ENCODE results near the gene SDHA. TPM values are rescaled to one million over a fixed set of nuclear protein-coding genes. Genes with fewer than 3 reads are reported as not detected.
"Not testable (repeated sequence)": the region's sequence is repeated elsewhere in the genome, so short reads cannot be mapped to it uniquely, and the experiment has no call there.

The SDHA gene
- total RNA-seq, 2 experiments from 2014 or later = 167 to 172 TPM

DNA sequence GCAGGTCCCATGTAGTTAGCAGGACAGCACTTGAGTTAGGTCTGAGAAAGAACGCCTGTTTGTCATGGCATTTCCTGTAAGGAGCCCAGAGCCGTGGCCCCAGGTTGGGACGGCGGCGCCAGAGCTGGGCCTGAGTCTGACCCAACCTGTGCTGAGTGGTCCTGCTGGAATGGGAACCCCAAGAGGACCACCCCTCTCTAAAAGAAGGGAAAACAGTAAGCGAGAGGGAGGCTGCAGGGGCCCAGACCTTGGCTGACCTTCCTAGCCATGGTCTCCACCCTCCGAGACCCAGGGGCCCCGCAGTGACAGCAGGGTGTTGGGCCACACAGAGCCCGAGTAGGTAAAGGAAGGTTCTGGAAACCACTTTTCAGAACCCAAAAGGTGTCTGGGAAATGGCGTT is 28.6 kb upstream of the SDHA start:
- DNase-seq (peak; percentile 24), ATAC-seq (ENCODE audit: low read depth) (no peak)
- POLR2A ChIA-PET = no interaction called here
- H3K4me3 Mint-ChIP-seq = no peak overlapping the region
- H3K27ac Mint-ChIP-seq = no peak overlapping the region
- H3K9me3 Mint-ChIP-seq = no peaks in the 10 kb centered on the region
- H3K36me3 Mint-ChIP-seq = no peaks in the 10 kb centered on the region
- H3K27me3 Mint-ChIP-seq = no peaks in the 10 kb centered on the region
- peaks cover 8% of the 10 kb centered on the region for H3K4me1 Mint-ChIP-seq

DNA sequence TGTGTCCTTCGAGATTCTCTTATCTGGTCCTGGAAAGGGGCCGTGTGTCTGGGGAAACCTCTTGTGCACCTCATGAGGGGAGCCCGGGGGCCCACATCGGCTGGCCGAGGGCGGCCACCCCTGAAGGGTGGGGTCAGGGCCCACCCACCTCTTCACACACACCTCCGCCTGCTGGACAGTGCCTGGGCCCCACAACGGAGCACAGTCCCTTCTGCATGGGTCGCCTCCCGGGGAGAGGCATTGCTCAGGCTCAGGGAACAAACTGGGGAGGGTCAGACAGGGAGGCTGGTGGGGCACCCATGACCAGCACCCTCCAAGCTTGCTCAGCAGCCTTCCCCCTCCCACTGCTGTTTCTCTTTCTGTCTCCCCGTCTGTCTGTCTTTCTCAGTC is 28.1 kb upstream of the SDHA start:
- Mint-ChIP-seq H3K4me1 (peaks cover 8% of the 10 kb centered on the region), H3K4me3 (no peak overlapping the region), H3K27me3 (no peaks in the 10 kb centered on the region), H3K27ac (no peak overlapping the region), H3K9me3 (no peaks in the 10 kb centered on the region), H3K36me3 (no peaks in the 10 kb centered on the region)
- ATAC-seq (ENCODE audit: low read depth) = no peak
- POLR2A ChIA-PET = interaction anchor here (1.9 kb wide), 1 partner anchor 81 kb away, joined by 8 read pairs; the partner anchor contains the start of gene PDCD6
- peak; percentile 24 for DNase-seq

DNA sequence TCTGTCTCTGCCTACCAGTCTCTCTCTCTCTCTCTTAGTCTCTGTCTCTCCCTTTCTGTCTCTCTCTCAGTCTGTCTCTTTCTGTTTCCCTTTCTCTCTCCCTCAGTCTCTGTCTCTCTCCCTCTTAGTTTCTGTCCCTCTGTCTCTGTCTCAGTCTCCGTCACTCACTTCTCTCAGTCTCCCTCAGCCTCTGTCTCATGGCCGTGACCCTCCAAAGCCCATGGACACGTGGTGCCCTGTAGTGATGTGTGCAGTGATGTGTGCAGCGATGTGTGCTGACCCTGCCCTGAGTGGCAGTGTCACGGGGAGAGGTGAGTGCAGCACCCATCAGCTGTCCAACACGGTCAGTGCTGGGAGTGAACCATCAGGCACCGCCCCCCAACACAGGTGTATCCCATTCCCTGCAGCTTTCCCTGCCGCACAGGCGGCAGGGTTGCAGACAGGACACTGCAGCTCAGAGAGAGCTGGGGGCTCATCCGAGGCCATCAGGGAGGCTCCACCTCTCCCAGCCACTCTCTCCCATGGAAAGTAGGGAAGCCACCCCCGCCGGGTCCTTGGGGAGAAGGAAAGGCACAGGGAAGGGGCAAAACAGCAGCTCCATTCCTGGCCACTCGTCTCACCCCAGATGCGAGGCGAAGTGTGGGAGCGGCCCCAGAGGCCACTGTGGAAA is 27.6 kb upstream of the SDHA start:
- no peaks in the 10 kb centered on the region for H3K9me3 Mint-ChIP-seq
- DNase-seq = peak; percentile 20
- peak overlapping the region; percentile 2 for H3K27ac Mint-ChIP-seq
- no peaks in the 10 kb centered on the region for H3K27me3 Mint-ChIP-seq
- POLR2A ChIA-PET = interaction anchor here (0.7 to 1.9 kb wide), 3 partner anchors 28 to 81 kb away, joined by 3 to 8 read pairs (median 6); partner anchors contain the start of genes CCDC127, PDCD6 and SDHA
- no peak for ATAC-seq (ENCODE audit: low read depth)
- peaks cover 8% of the 10 kb centered on the region for H3K4me1 Mint-ChIP-seq
- H3K4me3 Mint-ChIP-seq = no peak overlapping the region
- H3K36me3 Mint-ChIP-seq = no peaks in the 10 kb centered on the region

DNA sequence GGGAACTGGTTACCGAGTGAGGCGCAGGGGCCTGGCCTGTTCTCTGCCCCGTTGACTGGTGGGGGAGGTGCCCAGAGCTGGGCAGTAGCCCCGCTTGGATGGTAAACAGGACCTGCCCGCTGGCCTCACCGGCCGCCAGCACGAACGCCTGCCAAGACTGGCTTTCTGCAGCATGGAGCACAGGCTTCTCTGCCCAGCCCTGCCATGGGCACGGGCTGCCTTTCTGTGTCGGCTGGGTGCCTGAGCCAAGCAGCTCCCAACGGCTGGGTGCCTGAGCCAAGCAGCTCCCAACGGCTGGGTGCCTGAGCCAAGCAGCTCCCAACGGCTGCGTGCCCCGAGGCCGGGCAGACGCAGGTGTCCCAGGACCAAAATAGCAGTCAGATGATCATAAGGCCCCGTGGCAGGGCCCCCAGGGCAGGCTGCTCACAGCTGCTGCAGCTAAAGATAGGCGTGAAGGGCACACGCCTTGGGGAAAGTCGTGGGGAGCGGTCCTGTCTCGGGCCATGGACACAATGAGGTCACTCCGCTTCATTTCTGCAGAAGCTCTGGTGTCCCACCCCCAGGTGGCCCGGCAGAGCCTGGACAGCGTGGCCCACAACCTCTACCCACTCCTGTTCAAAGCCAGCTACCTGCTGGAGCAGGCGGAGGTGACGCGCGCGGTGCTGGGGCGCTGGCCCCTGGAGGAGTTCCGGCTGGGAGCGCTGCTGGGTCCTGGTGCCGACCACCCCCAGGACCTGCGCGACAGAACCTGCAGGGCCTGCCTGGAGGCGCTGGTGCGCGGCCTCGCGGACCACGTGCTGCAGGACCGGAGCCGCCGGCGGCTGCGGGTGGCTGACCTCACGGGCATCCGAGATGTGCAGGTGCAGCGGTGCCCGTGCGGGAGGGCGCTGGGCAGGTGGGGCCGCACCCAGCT is 26.8 kb upstream of the SDHA start, which contains the start of gene LRRC14B:
Gene LRRC14B, plus strand, starts transcription at position 460 of the 913 bp plus-strand sequence. Its CDS starts 44 bp downstream, at position 504.
- DNase-seq (peak; percentile 54), ATAC-seq (ENCODE audit: low read depth) (peak; percentile 48)
- Mint-ChIP-seq H3K4me1 (peaks cover 8% of the 10 kb centered on the region), H3K27me3 (no peaks in the 10 kb centered on the region), H3K9me3 (no peaks in the 10 kb centered on the region), H3K27ac (peak within 1 kb of the TSS; percentile 2), H3K4me3 (peak within 1 kb of the TSS; percentile 13), H3K36me3 (no peaks in the 10 kb centered on the region)
- POLR2A ChIA-PET = interaction anchor here (0.7 to 1.9 kb wide), 3 partner anchors 27 to 80 kb away, joined by 3 to 8 read pairs (median 6); partner anchors contain the start of genes CCDC127, PDCD6 and SDHA

DNA sequence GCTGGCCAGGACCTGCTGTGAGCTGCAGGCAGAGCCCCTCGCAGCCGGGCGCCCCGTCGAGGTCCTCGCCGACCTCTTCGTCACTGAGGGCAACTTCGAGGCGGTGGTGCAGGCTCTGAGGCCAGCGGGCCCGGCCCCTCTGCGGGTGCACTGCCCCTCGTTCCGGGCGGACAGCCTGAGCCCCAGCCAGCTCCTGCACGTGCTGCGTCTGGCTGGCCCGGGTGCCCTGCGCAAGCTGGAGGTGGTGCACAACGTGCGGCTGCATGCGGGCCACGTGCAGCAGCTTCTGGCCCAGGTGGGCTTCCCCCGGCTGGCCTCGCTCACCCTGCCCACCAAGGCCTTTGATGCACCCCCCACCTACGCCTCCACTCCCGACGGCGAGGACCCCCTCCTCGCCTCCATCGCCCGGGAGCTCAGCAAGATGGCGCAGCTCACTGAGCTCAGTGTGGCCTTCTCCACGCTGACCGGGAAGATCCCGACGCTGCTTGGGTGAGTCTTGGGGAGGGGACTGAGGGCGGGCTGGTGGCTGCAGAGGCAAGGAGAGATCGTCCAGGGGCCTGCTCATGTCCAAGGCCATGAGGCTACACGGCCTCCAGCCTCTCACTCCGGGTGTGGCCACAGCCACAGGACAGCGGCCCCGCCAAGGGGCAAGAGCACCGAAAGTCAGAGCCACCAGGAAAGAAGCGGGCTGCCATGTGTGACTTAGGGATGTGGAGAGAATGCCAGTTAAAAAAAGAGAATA is 26.0 kb upstream of the SDHA start:
- Mint-ChIP-seq H3K27ac (no peak overlapping the region), H3K4me3 (no peak overlapping the region), H3K36me3 (no peaks in the 10 kb centered on the region), H3K27me3 (no peaks in the 10 kb centered on the region), H3K4me1 (peaks cover 8% of the 10 kb centered on the region), H3K9me3 (no peaks in the 10 kb centered on the region)
- ATAC-seq (ENCODE audit: low read depth) = no peak
- DNase-seq = no peak
- POLR2A ChIA-PET = interaction anchor here (1.9 kb wide), 1 partner anchor 79 kb away, joined by 8 read pairs; the partner anchor contains the start of gene PDCD6

DNA sequence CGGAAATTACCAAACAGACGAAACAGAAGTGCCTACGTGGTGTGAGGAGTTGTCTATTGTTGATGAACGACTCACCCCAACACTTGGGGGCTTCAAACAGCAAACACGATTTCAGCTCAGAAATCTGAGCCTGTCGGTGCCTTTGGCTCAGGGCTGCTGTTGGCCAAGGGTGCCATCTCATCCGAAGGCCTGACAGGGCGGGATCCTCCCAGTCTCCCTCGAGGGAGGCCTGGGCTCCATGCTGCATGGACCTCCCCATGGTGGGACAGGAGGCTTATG is 25.5 kb upstream of the SDHA start:
- DNase-seq (no peak), ATAC-seq (ENCODE audit: low read depth) (no peak)
- POLR2A ChIA-PET = no interaction called here
- Mint-ChIP-seq H3K27me3 (no peaks in the 10 kb centered on the region), H3K9me3 (no peaks in the 10 kb centered on the region), H3K27ac (no peak overlapping the region), H3K4me3 (no peak overlapping the region), H3K4me1 (peaks cover 8% of the 10 kb centered on the region), H3K36me3 (no peaks in the 10 kb centered on the region)

DNA sequence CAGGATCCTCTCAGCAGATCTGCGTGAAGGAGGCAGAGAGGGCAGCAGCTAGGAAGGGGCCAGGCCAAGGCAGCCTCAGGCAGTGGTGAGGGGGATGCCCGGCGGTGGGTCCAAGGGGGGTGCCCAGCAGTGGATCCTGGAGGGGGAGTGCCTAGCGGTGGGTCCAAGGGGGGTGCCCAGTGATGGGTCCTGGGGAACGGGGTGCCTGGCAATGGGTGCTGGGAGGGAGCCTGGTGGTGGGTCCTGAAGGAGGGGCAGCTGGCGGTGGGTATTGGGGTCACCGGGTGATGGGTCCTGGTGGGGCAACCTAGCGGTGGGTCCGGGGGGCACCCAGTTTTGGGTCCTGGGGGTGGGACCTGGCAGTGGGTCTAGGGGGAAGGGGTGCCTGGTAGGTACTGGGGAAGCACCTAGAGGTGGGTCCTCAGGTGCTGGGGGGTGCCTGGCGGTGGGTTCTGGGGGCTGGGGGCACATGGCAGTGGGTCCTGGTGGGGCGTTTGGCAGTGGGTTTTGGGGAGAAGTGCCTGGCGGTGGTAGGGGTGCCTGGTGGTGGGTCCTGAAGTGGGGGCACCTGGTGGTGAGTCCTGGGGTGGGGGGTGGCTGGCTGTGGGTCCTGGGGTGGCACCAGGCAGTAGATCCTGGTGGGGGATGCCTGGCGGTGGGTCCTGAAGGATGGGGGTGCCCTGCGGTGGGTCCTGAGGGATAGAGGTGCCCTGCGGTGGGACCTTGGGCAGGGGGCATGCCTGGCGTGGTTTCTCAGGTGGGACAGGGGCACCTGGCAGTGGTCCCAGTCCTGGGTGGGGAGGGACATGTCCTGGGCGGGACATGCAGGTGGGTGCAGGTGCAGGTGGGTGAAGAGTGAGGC is 24.9 kb upstream of the SDHA start:
- no peak for DNase-seq
- Mint-ChIP-seq H3K4me3 (no peak overlapping the region), H3K36me3 (no peaks in the 10 kb centered on the region), H3K4me1 (peaks cover 7% of the 10 kb centered on the region), H3K27ac (no peak overlapping the region), H3K9me3 (no peaks in the 10 kb centered on the region), H3K27me3 (no peaks in the 10 kb centered on the region)
- ATAC-seq (ENCODE audit: low read depth) = no peak
- POLR2A ChIA-PET = no interaction called here

DNA sequence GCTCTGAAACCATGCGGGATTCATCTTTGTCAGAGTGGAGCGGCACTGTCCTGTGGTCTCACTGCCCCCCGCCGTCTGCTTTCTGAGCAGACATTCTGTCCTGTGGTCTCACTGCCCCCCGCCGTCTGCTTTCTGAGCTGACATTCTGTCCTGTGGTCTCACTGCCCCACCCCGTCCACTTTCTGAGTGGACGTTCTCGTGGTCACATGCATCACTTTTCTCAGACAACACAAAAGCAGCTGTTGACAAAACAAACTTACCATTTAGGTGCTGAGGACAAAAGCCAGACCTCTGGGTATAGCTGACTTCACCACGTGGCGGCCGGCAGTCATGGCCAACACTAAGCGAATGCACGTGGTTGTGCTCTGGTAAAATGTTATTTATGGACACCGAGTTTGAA is 24.0 kb upstream of the SDHA start:
- ATAC-seq (ENCODE audit: low read depth) = no peak
- Mint-ChIP-seq H3K9me3 (no peaks in the 10 kb centered on the region), H3K4me3 (no peak overlapping the region), H3K27me3 (no peaks in the 10 kb centered on the region), H3K27ac (no peak overlapping the region), H3K4me1 (peaks cover 2% of the 10 kb centered on the region), H3K36me3 (no peaks in the 10 kb centered on the region)
- POLR2A ChIA-PET = interaction anchor here (1.7 kb wide), 1 partner anchor 24 kb away, joined by 4 read pairs; the partner anchor contains the start of genes CCDC127 and SDHA
- no peak for DNase-seq

DNA sequence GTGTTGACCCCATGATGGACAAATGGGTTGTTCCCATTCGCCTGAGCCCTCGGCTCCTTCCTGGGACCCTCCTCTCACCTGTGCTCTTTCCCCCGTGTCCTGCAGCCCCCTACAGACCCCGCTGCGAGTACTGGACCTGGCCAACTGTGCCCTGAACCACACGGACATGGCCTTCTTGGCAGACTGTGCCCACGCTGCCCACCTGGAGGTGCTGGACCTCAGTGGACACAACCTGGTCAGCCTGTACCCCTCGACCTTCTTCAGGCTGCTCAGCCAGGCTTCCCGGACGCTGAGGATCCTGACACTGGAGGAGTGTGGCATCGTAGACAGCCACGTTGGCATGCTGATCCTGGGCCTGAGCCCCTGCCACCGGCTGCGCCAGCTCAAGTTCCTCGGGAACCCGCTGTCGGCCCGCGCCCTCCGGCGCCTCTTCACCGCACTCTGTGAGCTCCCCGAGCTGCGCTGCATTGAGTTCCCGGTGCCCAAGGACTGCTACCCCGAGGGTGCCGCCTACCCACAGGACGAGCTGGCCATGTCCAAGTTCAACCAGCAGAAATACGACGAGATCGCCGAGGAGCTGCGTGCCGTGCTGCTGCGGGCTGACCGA is 23.4 kb upstream of the SDHA start:
- H3K27me3 Mint-ChIP-seq = no peaks in the 10 kb centered on the region
- ATAC-seq (ENCODE audit: low read depth) (no peak), DNase-seq (no peak)
- H3K36me3 Mint-ChIP-seq = no peaks in the 10 kb centered on the region
- no peak overlapping the region for H3K27ac Mint-ChIP-seq
- peaks cover 2% of the 10 kb centered on the region for H3K4me1 Mint-ChIP-seq
- no peaks in the 10 kb centered on the region for H3K9me3 Mint-ChIP-seq
- POLR2A ChIA-PET = interaction anchor here (1.7 kb wide), 1 partner anchor 24 kb away, joined by 4 read pairs; the partner anchor contains the start of genes CCDC127 and SDHA
- H3K4me3 Mint-ChIP-seq = no peak overlapping the region

DNA sequence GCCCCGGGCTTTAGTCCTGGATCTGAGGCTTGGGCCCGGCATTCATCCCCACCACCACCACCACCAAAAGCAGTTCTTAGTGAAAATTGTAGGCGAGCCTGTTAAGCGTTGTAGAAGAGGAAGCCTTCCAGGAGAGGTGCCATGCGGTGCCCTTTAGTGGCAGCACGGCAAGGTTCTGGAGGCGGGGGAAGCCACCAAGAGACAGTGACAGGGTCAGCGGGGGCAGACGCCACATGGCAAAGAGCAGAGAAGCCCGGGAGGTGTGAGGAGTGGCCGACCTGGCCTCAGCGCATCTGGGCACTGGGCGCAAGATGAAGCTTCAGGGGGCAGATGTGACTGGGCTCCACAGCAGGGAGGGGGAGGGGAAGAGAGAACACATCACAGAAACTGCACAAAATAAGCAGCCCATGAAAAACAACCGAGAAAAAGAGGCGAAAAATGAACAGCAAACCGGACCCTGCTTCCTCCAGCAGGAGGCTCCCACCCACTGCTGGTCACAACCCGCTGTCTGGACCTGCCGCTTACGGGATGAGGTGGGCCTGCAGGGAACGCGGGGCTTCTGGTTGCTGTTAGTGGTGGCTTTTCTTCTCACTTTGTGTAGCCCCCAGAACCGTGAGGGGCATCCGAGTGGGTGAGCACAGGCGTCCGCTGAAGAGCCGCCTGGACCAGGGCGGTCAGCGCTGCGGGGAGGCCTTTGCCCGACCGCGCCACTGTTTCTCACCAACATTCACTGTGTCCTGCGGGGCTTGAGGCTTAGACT is 22.5 kb upstream of the SDHA start:
- Mint-ChIP-seq H3K9me3 (no peaks in the 10 kb centered on the region), H3K4me1 (no peaks in the 10 kb centered on the region), H3K4me3 (no peak overlapping the region), H3K27me3 (no peaks in the 10 kb centered on the region), H3K36me3 (no peaks in the 10 kb centered on the region), H3K27ac (no peak overlapping the region)
- POLR2A ChIA-PET = interaction anchor here (1.7 kb wide), 1 partner anchor 23 kb away, joined by 4 read pairs; the partner anchor contains the start of genes CCDC127 and SDHA
- ATAC-seq (ENCODE audit: low read depth) (no peak), DNase-seq (no peak)

DNA sequence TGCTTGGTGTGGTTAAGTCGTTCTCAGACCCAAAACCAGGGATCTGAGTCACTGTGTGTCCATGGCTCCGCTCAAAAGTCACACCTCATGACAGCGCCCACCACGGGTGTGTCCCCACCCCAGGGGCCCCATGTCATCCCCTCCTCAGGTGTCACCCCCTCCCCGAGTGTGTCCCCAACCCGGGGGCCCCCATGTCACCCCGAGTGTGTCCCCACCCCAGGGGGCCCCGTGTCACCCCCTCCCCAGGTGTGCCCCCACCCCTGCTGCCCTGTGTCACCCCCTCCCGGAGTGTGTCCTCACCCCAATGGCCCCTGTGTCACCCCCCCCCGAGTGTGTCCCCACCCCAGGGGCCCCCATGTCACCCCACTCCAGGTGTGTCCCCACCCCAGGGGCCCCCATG is 21.8 kb upstream of the SDHA start:
- Mint-ChIP-seq H3K27ac (no peak overlapping the region), H3K27me3 (no peaks in the 10 kb centered on the region), H3K4me3 (no peak overlapping the region), H3K4me1 (no peaks in the 10 kb centered on the region), H3K9me3 (no peaks in the 10 kb centered on the region), H3K36me3 (no peaks in the 10 kb centered on the region)
- ATAC-seq (ENCODE audit: low read depth) (no peak), DNase-seq (no peak)
- POLR2A ChIA-PET = no interaction called here

DNA sequence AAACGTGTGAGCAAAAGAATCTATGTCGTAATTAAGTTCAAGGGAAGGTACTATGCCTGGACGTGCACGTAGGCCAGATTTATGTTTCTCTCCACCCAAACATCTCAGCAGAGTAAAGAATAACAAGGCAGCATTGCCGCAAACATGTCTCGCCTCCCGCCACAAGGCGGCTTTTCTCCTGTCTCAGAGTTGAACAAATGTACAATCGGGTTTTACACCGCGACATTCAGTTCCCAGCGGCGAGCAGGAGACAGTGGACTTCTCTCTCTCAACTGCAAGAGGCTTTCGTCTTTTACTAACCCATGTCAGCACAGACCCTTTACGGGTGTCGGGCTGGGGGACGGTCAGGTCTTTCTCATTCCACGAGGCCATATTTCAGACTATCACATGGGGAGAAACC is 21.1 kb upstream of the SDHA start:
- H3K27me3 Mint-ChIP-seq; H3K9me3 Mint-ChIP-seq; DNase-seq; ATAC-seq (ENCODE audit: low read depth); POLR2A ChIA-PET; H3K4me1 Mint-ChIP-seq; H3K27ac Mint-ChIP-seq; H3K4me3 Mint-ChIP-seq; H3K36me3 Mint-ChIP-seq: not testable (repeated sequence)

All from activated naive CD8-positive, alpha-beta T cell treated with anti-CD3 and anti-CD28 coated beads, Interleukin-2, amount 10 ng/mL, durations not matched to agents 7 days and 5 days (primary cell).